Vagina (tissue), 2 donors: ENCODE data around the gene ANO2.

Experiments used
- POLR2A ChIP-seq, 2 donors: fragments of 450-650 bp; IDR thresholded peaks; one replicate each; pipeline ENCODE4 v1.6.1; 2017; ENCODE audit warnings: antibody characterized with exemption in 2 of 2, mild to moderate bottlenecking in 2 of 2, moderate library complexity in 2 of 2
- POLR2AphosphoS5 ChIP-seq, 2 donors: sonication (generic); formaldehyde crosslinking; IDR thresholded peaks; one replicate each; pipeline ENCODE4 v1.9.0; 2017; ENCODE audit warnings: antibody characterized with exemption in 2 of 2, mild to moderate bottlenecking in 2 of 2, low read depth in 1 of 2; ENCODE audit not compliant: insufficient read depth in 1 of 2
- TF ChIP-seq, protein P1 (sequence below), 3 experiments: fragments of 450-650 bp in 2 of 3; fragments of 200-600 bp in 1 of 3; sonication (generic) in 1 of 3; IDR thresholded peaks; one replicate each; pipeline ENCODE4 v1.5.1; 2017 to 2019; ENCODE audit warnings: antibody characterized with exemption in 3 of 3, mild to moderate bottlenecking in 2 of 3, moderate library complexity in 2 of 3

DNA sequence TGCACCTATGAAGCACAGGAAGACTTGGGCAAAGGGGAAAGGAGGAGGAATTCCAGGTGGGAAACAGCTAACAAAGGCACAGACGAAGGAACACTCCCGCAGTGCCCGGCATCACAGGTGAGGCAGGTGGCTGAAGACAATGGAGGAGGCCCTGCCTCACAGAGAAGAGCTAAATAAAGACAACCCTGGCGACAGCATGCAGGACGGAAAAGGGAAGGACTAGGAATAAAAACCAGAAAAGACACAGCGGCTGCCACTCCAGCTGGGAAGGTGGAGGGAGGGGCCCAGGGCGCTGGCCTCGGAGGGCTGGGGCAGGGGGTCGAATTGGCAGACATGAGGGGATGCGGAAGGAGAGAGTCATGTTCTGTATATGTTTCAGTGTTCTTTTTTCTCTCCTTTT, 43.0 kb upstream of the ANO2 start:
- TF ChIP-seq, protein P1, sequence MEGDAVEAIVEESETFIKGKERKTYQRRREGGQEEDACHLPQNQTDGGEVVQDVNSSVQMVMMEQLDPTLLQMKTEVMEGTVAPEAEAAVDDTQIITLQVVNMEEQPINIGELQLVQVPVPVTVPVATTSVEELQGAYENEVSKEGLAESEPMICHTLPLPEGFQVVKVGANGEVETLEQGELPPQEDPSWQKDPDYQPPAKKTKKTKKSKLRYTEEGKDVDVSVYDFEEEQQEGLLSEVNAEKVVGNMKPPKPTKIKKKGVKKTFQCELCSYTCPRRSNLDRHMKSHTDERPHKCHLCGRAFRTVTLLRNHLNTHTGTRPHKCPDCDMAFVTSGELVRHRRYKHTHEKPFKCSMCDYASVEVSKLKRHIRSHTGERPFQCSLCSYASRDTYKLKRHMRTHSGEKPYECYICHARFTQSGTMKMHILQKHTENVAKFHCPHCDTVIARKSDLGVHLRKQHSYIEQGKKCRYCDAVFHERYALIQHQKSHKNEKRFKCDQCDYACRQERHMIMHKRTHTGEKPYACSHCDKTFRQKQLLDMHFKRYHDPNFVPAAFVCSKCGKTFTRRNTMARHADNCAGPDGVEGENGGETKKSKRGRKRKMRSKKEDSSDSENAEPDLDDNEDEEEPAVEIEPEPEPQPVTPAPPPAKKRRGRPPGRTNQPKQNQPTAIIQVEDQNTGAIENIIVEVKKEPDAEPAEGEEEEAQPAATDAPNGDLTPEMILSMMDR (IDR thresholded peaks at IDR 0.05), result no peak
- TF ChIP-seq POLR2A (IDR thresholded peaks at IDR 0.05) (no peak), POLR2AphosphoS5 (IDR thresholded peaks at IDR 0.05; ENCODE audit: insufficient read depth in 1 of 2, low read depth in 1 of 2) (no peak)
